DOHH2 (cell line): ENCODE measurements around the gene GHRH.

Experiments used
- H3F3A ChIP-seq: fragments of 200-600 bp; sonication (generic), shearing (Covaris generic); 2 replicates; pipeline ENCODE4 v1.6.0; 2016; ENCODE audit warnings: antibody characterized with exemption, mild to moderate bottlenecking; ENCODE audit not compliant: control insufficient read depth, insufficient read depth
- H3K27ac ChIP-seq: fragments of 200-600 bp; sonication (generic); 2 replicates; pipeline ENCODE4 v1.5.1; 2014; ENCODE audit warnings: low read depth, mild to moderate bottlenecking, low read length, moderate library complexity
- H3K27me3 ChIP-seq: fragments of 200-600 bp; sonication (generic); 2 replicates; pipeline ENCODE4 v1.6.1; 2014; ENCODE audit warnings: mild to moderate bottlenecking, low read length, mixed read lengths; ENCODE audit not compliant: control insufficient read depth
- H3K36me3 ChIP-seq: fragments of 200-600 bp; sonication (generic); 2 replicates; pipeline ENCODE4 v1.6.1; 2014; ENCODE audit warnings: mild to moderate bottlenecking, low read length, moderate library complexity, mixed read lengths; ENCODE audit not compliant: control insufficient read depth
- H3K4me1 ChIP-seq: fragments of 200-600 bp; sonication (generic); 2 replicates; pipeline ENCODE4 v1.6.1; 2014; ENCODE audit warnings: mild to moderate bottlenecking, low read length, mixed read lengths; ENCODE audit not compliant: control insufficient read depth
- H3K4me2 ChIP-seq: fragments of 200-600 bp; sonication (generic); 2 replicates; pipeline ENCODE4 v1.6.0; 2014; ENCODE audit warnings: mild to moderate bottlenecking, low read length, moderate library complexity
- H3K4me3 ChIP-seq: fragments of 200-600 bp; sonication (generic); 2 replicates; pipeline ENCODE4 v1.5.1; 2014; ENCODE audit warnings: mild to moderate bottlenecking, low read length, mixed read lengths
- H3K79me2 ChIP-seq: fragments of 200-600 bp; sonication (generic); 2 replicates; pipeline ENCODE4 v1.6.1; 2014; ENCODE audit warnings: mild to moderate bottlenecking, low read length, mixed read lengths; ENCODE audit not compliant: control insufficient read depth
- H3K9me2 ChIP-seq: fragments of 200-600 bp; sonication (generic); replicated peaks from 2 replicates; pipeline ENCODE4 v1.6.1; 2014; ENCODE audit warnings: mild to moderate bottlenecking, low read length, mixed read lengths; ENCODE audit not compliant: control insufficient read depth
- H3K9me3 ChIP-seq: fragments of 200-600 bp; sonication (generic); 2 replicates; pipeline ENCODE4 v1.6.1; 2014; ENCODE audit warnings: antibody characterized with exemption, low read length, mixed read lengths; ENCODE audit not compliant: control insufficient read depth, insufficient read depth
- H4K20me1 ChIP-seq: fragments of 200-600 bp; sonication (generic); 2 replicates; pipeline ENCODE4 v1.6.0; 2014; ENCODE audit warnings: low read depth, mild to moderate bottlenecking, antibody characterized with exemption, low read length, moderate library complexity; ENCODE audit not compliant: control insufficient read depth, insufficient read depth
- CTCF ChIP-seq: fragments of 200-600 bp; sonication (generic); IDR thresholded peaks from one replicate; pipeline ENCODE4 v1.5.1; 2014; ENCODE audit warnings: antibody characterized with exemption, mild to moderate bottlenecking, low read depth, low read length; ENCODE audit not compliant: poor library complexity, severe bottlenecking
- EZH2phosphoT487 ChIP-seq: fragments of 200-600 bp; sonication (generic); IDR thresholded peaks from 2 replicates; pipeline ENCODE4 v1.6.1; 2017; ENCODE audit warnings: borderline replicate concordance, mild to moderate bottlenecking, antibody characterized with exemption, low read length, moderate library complexity, mixed read lengths

GHRH gene

DNA sequence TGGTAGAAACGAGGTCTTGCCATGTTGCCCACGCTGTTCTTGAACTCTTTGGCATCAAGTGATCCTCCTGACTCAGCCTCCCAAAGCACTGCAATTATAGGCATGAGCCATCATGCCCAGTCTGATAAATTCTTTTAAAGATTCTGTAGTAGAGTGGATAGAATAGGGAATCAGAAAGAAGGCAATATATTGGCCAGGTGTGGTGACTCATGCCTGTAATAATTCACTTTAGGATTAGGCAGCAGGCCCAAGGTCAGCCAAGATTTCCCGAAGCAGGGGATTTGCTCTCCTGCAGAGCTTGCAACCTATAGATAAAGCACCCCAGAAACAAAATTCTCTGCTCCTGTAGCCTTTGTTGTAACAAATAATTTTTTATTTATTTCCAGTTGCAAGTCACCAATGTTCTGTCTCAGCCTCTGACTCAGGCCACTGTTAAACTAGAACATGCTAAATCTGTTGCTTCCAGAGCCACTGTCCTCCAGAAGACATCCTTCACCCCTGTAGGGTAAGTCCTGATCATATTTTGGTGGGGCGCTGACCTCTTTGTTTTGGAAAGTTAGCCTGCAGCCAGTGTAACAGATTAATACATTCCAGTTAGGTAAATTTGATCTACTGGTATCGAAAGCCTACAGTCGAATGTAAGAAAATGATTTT is 51.8 kb downstream of the GHRH start:
- H3K27me3 ChIP-seq, result no peaks in the 10 kb centered on the region
- H3K27ac ChIP-seq, result no peak overlapping the region
- no peak overlapping the region for H3K4me3 ChIP-seq
- no peaks in the 10 kb centered on the region for H4K20me1 ChIP-seq
- no peak overlapping the region for H3K4me2 ChIP-seq
- no peaks in the 10 kb centered on the region for H3F3A ChIP-seq
- H3K9me3 ChIP-seq, result no peaks in the 10 kb centered on the region
- H3K36me3 ChIP-seq, result peaks cover 86% of the 10 kb centered on the region
- H3K4me1 ChIP-seq, result no peaks in the 10 kb centered on the region
- no peaks in the 10 kb centered on the region for H3K9me2 ChIP-seq
- TF ChIP-seq EZH2phosphoT487, result no peak
- H3K79me2 ChIP-seq, result no peaks in the 10 kb centered on the region

DNA sequence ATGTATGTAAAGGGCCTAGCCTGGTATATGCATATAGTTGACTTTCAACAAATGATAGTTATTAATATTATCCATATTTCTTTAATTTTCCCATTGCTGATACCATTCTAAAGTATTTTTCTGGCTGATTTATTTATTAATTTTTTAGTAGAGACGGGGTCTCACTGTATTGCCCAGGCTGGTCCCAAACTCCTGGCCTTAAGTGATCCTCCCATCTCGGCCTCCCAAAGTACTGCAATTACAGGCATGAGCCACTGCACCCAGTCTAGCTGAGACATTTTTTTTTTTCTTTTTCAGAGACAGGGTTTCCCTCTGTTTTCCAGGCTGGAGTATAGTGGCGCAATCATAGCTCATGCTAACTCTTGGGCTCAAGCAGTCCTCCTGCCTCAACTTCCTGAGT is 52.4 kb downstream of the GHRH start:
- Histone ChIP-seq H3K9me2 (no peaks in the 10 kb centered on the region), H3K9me3 (no peaks in the 10 kb centered on the region), H3K27ac (no peak overlapping the region), H3K4me3 (no peak overlapping the region), H3K27me3 (no peaks in the 10 kb centered on the region), H3K4me1 (no peaks in the 10 kb centered on the region), H3K4me2 (no peak overlapping the region), H4K20me1 (no peaks in the 10 kb centered on the region), H3K36me3 (peaks cover 86% of the 10 kb centered on the region), H3K79me2 (no peaks in the 10 kb centered on the region), H3F3A (no peaks in the 10 kb centered on the region)
- TF ChIP-seq EZH2phosphoT487 (no peak), CTCF (no peak)

GRCh38 chr20:37207171-37207570 is 54.4 kb downstream of the GHRH start:
- no peaks in the 10 kb centered on the region for H3K4me1 ChIP-seq
- no peak for TF ChIP-seq CTCF
- no peak for TF ChIP-seq EZH2phosphoT487

DNA sequence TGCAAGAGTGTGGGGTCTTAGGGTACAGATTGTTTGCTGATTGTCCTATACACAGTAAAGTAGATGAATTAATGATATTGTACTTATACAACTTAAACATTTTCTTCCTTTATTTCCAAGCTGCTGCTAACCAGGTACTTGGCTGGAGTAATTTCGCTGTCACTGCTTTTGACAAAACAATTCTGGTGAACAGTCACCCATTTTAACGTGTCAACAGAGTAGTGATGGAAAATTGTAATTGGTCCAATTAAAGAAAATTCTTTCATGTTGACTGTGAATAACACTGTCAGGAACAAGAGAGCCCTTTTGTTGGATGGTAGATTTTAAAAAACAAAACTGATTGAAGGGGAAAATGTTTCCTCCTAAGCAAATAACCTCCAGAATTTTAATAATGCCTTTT is 55.8 kb downstream of the GHRH start:
- Histone ChIP-seq H3K4me3 (no peak overlapping the region), H3K36me3 (peaks cover 94% of the 10 kb centered on the region), H4K20me1 (no peaks in the 10 kb centered on the region), H3F3A (peaks cover 7% of the 10 kb centered on the region), H3K4me1 (no peaks in the 10 kb centered on the region), H3K9me3 (no peaks in the 10 kb centered on the region), H3K9me2 (no peaks in the 10 kb centered on the region), H3K27ac (no peak overlapping the region), H3K79me2 (peaks cover 24% of the 10 kb centered on the region), H3K4me2 (no peak overlapping the region), H3K27me3 (no peaks in the 10 kb centered on the region)
- no peak for TF ChIP-seq EZH2phosphoT487
- no peak for TF ChIP-seq CTCF

More at GRCh38 chr20:37207171-37207570, 54.4 kb downstream of the GHRH start:
- Histone ChIP-seq H4K20me1 (no peaks in the 10 kb centered on the region), H3K9me2 (no peaks in the 10 kb centered on the region), H3K27ac (no peak overlapping the region), H3K9me3 (no peaks in the 10 kb centered on the region), H3K4me2 (no peak overlapping the region), H3K4me3 (no peak overlapping the region), H3F3A (no peaks in the 10 kb centered on the region), H3K27me3 (no peaks in the 10 kb centered on the region), H3K36me3 (peaks cover 86% of the 10 kb centered on the region), H3K79me2 (peaks cover 14% of the 10 kb centered on the region)
